T1000 (cell line): Measurements from ENCODE around the gene LGALS3BP.
"Not testable (repeated sequence)": the region's sequence is repeated elsewhere in the genome, so short reads cannot be mapped to it uniquely, and the experiment has no call there.

Source experiments
- DNase-seq: peaks from one replicate; lab custom pipeline; 2025; ENCODE audit warnings: mixed read lengths; lab: John Stamatoyannopoulos, UW

Gene LGALS3BP

DNA sequence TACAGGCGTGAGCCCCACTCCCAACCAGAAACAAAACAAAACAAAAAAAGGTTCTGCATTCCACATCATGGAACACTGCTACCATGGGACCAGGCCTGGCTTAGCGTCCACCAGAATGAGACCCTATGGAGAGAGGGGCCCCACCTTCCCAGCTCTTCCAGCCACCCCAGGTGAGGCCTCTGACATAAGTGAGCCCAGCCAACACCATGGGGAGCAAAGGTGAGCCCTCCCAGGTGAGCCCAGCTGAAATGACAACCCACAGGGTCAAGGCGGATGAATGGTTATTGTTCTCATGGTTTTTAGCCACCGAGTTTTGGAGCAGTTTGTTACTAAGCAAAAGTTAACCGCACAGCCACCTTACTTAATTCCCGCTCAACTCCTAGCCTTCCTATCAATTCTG, 16.3 kb downstream of the LGALS3BP start:
- DNase-seq: no peak

DNA sequence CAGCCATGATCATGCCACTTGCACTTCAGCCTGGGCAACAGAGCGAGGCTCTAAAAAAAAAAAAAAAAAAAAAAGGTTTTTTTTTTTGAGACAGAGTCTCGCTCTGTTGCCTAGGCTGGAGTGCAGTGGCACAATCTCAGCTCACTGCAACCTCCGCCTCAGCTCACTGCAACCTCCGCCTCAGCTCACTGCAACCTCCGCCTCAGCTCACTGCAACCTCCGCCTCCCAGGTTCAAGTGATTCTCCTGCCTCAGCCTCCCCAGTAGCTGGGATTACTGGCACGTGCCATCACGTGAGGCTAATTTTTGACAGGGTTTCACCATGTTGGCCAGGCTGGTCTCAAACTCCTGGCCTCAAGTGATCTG, 16.8 kb downstream of the LGALS3BP start:
- not testable (repeated sequence) for DNase-seq

DNA sequence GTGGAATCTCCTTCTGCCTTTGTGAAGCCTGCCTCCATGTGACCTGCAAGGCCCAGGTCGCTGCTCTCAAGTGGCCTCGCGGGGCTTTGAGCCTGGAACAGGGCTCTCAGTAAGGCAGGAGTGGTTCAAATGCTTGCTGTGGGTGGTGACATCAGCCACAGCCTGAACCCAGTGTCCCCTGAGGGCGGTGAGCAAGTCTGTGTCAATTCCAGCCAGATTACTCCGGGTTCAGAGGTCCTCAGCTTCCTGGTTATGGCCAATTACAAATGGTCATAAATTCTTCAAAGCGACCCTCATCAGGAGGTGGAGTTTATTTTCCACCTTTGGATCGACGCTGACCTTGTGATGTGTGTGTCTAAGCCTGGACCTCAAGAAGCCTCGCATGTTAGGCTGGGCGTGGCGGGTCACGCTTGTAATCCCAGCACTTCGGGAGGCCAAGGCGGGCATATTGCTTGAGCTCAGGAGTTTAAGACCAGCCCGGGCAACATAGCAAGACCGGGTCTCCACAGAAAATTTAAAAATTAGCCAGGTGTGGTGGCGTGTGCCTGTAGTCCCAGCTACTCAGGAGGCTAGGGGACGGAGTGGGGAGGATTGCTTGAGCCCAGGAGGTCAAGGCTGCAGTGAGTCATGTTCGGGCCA, 17.3 kb downstream of the LGALS3BP start:
- peak; percentile 65 for DNase-seq

DNA sequence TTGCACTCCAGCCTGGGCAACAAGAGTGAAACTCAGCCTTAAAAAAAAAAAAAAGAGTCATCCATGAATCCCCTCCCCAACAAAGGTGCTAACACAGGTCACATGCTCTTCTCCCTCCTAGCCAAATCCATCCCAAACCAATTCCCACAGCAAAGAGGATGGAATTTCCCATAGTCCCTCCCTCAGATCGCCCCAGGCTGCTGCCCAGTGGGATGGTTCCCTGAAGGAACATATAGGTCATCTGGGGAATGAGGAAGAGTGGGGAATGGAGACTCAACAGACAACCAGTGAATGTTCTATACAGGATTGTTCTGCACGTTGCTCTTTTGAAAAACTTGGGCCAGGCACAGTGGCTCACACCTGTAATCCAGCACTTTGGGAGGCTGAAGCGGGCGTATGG, 18.2 kb downstream of the LGALS3BP start:
- no peak for DNase-seq

DNA sequence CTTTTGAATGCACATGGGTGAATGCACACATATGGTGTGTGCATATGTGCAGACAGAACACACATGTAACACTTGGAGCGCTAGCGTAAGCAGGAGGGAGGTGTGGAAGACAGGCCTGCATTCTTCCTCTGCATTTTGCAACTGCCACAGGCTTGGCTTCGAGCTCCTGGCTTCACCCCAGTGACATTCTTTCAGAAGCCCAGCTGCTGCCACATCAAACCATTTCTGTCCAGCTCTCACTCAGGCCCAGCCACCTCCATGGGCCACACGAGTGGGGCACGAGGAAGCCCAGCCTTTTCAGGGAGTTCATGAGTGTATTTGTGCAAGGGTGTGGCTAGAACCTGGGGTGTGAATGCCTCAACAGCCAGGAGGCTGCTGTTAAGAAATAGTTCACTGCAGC, 18.8 kb downstream of the LGALS3BP start:
- no peak for DNase-seq

DNA sequence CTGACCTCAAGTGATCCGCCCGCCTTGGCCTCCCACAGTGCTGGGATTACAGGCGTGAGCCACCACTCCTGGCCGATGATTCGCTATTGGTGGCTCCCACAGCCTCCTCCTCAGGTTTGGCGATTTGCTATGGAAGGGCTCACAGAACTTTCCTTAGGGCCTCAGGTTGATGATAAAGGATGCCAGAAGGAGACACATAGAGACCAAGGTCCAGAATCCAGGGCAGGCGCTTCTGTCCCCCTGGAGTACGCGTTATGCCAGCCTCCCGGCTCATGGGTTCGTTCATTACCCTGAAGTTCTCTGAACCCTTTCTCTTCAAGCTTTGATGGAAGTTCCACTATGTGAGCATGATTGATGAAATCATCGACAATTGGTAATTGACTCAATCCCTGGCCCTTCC, 19.9 kb downstream of the LGALS3BP start:
- DNase-seq: no peak

DNA sequence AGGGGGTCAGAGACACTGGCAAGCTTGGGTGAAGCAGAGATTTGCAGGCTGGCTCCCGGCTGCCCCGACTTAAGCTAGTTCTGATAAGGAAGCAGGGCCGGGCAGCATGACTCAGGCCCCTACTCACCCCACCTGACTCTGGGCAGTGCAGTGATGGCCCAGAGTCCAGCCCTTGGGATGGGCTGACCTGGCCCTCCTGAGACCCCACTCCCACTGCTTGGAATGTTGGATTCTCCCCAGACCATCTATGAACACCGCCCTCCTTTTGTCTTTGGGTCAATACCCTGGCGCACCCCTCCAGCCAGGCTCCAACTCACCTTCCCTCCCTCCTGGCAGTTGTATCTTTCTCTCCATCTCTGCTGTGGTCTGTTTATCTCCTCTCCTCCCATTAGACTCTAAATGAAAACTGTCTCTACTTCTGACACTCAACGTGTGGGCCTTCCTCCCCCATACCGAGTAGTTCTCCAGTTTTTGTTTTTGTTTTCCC, 21.0 kb downstream of the LGALS3BP start:
- no peak for DNase-seq

DNA sequence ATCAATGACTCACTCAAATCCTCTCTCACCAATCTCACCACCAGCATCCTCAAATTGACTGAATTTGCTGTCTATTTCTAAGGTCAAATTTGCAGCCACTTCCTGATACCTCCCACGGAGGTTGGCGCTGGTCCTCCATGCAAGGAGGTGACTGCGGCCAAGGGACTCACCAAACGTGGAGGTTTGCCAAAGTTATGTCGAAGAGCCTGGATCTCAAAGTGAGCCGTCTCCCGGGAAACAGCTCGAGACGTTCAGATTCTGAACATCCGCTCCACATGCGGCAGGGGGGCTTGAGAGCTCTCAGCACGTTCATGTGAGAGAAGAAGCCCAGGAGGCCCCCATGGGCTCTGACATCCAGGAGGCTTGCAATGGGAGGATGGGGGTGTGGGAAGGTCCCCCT, 22.6 kb downstream of the LGALS3BP start:
- DNase-seq: peak; percentile 36

DNA sequence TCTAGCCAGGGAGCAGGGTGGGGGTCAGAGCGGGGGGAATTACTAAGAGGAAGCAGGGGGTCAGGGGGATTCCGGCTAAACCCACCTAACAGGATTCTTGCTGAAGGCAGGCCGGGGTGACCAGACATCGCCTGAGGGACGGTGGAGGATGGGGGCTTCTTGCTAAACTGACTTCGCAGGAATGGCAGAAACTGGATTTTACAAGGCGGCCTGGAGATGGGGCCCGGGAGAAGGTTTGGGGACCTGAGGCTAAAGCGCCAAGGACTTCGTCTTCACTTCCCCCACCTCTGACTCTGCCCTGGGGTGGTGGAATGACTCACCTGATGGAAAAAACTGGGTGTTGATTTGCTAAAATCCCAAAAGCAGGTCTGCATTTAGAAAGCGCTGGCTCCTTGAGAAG, 23.5 kb downstream of the LGALS3BP start:
- no peak for DNase-seq

DNA sequence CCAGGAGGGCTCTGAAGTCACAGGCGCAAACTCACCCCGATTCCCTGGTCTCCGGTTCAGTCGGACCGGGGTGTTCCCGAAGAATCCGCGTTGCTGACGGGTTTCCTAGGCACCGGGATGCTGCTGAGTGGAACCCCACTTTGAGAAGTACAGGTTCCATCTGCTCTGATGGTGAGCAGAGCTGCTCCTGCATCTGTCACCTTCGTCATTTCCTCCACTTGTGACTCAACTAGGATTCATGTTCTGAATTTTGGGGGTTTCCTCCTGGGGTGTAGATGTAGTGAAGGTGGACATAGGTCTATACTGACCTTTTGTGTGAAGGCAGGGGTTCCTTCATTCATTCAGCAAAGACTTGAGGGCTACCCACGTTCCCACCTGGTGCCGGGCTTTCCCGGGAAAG, 25.0 kb downstream of the LGALS3BP start:
- no peak for DNase-seq

DNA sequence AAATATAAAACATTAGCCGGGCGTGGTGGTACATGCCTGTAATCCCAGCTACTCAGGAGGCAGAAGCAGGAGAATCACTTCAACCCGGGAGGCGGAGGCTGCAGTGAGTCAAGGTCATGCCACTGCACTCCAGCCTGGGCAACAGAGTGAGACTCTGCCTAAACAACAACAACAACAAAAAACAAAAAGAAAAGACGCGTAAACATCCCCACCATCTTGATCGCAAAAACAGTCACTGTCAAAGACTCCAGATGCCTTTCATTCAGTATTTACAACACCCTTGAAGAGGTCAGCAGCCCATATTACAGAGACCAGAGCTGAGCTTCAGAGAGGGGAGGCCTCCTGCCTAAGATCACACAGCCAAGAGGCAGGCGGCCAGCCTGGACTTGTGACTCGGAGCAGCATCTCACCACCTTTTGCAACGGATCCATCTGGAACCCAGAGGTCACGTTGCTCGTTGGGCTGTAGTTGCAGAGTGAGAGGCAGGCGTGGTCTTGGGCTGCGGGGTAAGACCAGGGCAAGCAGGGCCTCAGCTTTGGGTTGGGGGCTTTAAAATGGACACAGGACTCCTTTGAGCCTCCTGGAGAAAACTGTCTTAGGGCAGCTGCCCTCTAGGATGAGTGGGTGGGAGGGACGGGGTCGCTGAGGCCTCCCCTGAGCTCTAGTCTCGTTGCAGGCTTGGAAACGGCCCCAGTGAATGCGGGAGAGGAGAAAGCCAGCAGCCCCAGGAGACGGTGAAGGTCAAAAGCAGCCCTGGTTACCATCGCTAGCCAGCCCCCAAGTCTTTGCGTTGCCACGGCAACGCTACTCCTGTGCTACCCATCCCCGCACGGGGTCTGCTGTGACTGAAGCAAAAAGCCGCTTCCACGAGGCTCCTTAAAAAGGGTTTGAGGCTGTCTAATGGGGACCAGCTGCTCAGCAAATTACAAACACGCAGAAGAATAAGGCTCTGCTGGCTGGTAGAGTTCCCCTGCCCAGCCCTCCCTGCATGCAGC, 26.1 kb downstream of the LGALS3BP start:
- no peak for DNase-seq

DNA sequence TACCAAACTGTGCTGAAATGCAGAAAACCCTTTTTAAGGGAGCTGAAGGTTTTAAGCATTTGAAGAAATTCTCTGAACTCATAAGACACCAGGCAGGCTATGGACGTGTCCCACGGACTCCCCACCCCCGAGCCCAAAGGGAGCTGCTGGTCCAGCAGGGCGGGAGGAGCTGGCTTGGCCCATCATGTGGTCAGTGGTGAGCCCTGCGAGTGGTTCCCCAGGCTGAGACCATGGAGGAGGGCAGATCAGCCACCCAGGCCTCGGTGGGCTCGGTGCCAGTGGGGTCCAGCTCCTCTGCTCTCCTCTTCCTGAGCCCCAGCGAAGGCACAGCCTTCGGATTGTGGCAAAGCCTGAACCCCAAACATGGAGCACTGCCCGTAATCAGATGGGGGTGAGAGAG, 27.0 kb downstream of the LGALS3BP start:
- no peak for DNase-seq

DNA sequence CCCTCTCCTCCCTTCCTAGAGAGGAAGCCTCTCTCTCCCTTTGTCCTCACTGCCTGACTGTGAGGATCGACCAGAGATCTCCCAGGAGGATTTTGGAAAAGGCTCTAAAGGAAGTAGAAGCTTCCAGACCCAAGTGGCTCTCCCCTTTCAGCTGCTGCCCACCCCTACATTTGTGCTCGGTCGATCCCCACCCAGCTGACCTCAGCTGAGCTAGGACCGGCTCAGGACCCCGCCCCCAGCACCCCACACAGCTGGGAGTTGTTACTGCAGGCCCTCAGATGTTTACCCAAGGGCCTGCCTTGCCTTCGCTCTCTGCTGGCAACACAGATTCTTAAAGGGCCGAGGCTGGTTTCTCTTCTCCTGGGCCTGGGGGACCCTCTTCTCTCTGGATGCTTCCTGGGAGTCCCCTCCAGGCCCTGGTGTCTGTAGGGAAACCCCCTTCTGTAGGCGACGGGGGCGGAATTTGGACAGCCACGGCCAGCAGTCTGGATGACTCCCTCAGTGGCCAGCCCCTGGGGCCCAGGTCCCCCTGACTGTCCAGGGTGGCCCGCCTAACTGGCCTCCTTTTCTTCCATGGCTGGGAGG, 27.7 kb downstream of the LGALS3BP start:
- no peak for DNase-seq

DNA sequence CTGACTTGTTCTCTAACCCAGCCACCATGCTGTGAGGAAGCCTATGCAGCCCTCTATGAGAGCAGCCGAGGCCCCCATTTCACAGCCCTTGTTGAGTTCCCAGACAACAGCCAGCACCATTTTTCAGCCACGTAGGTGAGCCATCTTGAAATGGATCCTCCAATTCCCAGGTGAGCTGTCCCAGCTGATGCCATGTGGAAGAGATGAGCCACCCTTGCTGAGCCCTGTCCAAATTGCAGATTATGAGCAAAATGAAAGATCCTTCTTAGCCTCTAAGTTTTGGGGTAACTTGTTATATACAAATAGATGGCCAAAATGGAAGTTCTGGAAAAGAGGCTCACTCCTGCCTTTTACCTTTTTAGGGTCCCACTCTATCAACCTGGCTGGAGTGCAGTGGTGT, 28.9 kb downstream of the LGALS3BP start:
- DNase-seq: no peak

DNA sequence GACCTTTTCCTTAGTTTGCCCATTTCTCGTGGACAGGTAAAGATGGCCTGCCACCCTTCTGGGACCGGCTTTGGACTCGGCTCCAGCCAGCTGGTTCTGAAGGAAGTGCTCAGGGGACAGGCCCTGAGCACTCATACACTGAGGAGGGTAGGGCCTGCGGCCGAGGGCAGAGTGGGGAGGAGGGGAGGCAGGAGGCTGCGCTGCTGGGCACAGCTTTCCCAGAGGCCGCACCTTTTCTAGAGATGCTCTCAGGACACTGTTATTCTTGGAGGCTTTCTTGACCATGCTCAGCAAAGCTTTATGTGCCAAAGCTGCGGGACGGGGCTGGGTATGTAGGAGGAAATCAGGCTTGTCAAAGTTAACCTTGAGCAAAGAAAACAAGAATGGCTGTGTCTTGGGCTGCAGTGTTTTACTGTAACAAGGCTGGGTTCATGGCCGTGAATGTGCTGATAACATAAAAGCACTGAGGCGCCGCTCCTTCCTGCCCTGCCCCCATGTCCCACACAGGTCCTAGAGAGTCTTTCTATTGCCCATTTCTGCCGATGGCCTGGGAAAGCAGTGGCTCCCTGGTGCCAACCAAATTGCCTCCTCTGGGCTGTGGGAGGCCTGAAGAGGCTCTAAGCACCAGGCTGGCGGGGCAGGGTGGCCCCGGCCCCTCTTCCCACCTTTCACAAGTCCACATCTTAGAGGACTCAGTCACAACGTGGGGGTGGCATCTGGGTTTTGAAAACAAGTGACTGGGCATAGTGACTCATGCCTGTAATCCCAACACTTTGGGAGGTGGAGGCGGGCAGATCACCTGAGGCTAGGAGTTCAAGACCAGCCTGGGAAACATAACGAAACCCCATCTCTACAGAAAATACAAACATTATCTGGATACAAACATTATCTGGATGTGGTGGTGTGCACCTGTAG, 32.2 kb downstream of the LGALS3BP start:
- no peak for DNase-seq

DNA sequence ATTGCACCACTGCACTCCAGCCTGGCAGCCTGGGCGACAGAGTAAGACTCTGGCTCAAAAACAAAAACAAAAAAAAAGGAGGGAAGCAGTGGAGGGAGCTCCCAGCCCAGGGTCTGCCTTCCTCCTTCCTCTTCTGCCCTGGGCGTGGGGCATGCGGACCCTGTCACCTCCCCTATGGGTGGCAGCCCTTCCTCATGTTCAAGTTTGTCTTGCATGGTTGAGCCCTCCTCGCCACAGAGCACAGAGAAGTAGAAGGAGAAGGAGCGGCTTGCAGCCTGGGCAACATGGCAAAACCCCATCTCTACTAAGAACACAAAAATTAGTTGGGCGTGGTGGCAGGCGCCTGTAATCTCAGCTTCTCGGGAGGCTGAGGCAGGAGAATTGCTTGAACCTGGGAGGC, 33.1 kb downstream of the LGALS3BP start:
- DNase-seq: no peak

DNA sequence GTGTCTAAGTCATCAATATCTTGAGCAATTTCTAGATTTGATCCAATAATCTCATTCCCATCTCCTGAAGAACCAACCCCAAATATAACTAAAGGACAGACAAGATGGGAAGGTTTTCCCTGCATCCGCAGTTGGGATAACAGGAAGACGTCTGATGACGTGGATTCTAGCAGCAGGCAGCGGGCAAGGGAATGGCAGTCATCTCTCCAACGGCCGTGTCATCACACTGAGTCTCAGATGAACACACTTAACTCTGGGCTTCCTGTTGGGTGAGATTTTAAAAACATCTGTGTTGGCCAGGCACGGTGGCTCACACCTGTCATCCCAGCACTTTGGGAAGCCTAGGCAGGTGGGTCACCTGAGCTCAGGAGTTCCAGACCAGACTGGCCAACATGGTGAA, 33.6 kb downstream of the LGALS3BP start:
- DNase-seq: no peak

DNA sequence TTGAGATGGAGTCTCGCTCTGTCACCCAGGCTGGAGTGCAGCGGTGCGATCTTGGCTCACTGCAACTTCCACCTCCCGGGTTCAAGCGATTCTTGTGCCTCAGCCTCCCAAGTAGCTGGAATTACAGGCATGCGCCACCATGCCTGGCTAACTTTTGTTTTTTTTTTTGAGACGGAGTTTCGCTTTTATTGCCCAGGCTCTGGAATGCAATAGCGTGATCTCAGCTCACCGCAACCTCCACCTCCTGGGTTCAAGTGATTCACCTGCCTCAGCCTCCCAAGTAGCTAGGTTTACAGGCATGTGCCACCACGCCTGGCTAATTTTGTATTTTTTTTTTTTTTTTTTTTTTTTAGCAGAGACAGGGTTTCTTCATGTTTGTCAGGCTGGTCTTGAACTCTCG, 34.3 kb downstream of the LGALS3BP start:
- not testable (repeated sequence) for DNase-seq

DNA sequence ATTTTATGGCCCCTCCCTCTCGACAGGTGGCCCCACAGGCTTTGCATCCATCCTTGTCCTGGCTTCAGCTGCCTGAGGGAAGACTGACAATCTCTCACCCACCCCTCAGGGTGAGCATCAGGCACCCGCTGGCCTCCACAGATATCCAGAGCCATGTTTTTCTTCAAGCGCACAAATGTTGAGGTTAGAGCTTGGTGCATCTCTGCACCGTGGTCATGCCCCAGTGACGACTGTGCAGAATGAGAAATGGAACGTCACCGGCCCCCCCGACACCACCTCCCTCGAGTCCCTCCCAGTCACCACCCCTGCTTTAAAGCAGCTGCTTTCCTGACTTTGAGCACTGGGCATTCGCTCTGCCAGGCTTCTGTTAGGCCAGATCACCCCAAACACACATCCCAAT, 34.8 kb downstream of the LGALS3BP start:
- no peak for DNase-seq

DNA sequence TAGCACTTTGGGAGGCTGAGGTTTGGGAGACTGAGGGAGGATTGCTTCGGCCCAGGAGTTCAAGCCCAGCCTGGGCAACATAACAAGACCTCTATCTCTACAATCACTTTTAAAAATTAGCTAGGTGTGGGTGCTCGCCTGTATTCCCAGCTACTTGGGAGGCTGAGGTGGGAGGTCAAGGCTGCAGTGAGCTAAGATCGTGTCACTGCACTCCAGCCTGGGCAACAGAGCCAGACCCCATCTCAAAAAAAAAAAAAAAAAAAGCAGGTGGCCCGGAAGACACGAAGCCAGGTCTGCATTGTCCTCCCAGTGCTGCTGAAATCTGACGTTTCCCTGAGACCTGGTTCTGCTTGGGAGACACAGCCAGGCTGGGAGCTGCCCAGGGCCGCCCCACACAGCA, 35.7 kb downstream of the LGALS3BP start:
- DNase-seq: no peak

DNA sequence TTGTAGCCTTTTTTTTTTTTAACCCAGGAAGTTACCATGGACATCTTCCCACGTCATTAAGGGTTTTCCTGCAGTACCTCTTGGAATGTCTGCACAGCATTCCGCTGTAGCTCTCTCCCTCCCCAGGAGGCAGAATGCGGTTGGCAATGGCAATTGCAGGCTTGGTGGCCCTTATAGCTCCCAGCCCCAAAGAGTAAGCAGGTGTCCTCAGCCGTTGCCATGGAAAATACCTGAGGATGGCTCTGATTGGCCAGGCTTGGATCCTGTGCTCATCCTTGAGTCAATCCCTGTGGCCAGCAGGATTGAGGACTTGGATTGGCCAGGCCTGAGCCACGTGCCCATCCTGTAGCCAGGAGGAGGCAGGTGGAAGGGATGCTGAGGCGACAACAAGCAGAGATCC, 39.0 kb downstream of the LGALS3BP start:
- DNase-seq: no peak

DNA sequence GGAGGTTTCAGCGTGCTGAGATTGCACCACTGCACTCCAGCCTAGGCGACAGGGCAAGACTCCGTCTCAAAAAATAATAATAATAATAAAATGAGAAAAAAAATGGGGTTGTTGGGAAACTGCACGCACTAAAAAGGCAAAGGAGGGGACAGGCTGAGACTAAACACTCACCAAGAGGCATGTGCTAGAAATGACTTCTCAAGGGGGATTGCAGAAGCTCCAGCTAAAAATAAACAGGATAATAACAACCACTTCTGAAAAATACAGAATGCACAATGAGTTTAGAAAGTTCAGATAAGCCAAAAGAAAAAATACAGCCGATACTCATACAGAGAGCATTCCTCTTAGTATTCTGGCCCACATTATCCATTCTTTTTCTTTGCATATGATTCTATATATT, 39.5 kb downstream of the LGALS3BP start:
- DNase-seq: no peak
